Activated CD8-positive, alpha-beta memory T cell treated with anti-CD3 and anti-CD28 coated beads for 48 hours (primary cell): Measurements from ENCODE around the gene OPCML.

Source experiments
- DNase-seq, 3 experiments: peaks; one replicate each; pipeline ENCODE4 v3.0.0-alpha.2; 2020; ENCODE audit warnings: low read depth in 2 of 3, low spot score in 2 of 3

The OPCML gene

GRCh38 chr11:132993991-132994502 lies 538.3 kb downstream of the OPCML start:
- DNase-seq, result no peak

- no peak for DNase-seq
Observed at GRCh38 chr11:132992838-132993631, 539.3 kb downstream of the OPCML start.

GRCh38 chr11:132988411-132988810 lies 543.9 kb downstream of the OPCML start:
- DNase-seq, result no peak

GRCh38 chr11:132987936-132988335 lies 544.4 kb downstream of the OPCML start:
- DNase-seq, result no peak

- DNase-seq, result no peak
Observed at GRCh38 chr11:132983641-132983978, 548.7 kb downstream of the OPCML start.

GRCh38 chr11:132982772-132983640 lies 549.3 kb downstream of the OPCML start:
- DNase-seq, result no peak

GRCh38 chr11:132981131-132981956 lies 551.0 kb downstream of the OPCML start:
- no peak for DNase-seq

- DNase-seq, result no peak
Observed at GRCh38 chr11:132980670-132981069, 551.6 kb downstream of the OPCML start.

GRCh38 chr11:132977746-132978145 lies 554.6 kb downstream of the OPCML start:
- DNase-seq, result no peak

- no peak for DNase-seq
Observed at GRCh38 chr11:132977241-132977640, 555.1 kb downstream of the OPCML start.

- no peak for DNase-seq
Observed at GRCh38 chr11:132976115-132976514, 556.2 kb downstream of the OPCML start.

- DNase-seq, result no peak
Observed at GRCh38 chr11:132973686-132974085, 558.6 kb downstream of the OPCML start.

GRCh38 chr11:132972565-132972964 lies 559.7 kb downstream of the OPCML start:
- no peak for DNase-seq

- DNase-seq, result no peak
Observed at GRCh38 chr11:132971351-132971750, 561.0 kb downstream of the OPCML start.

GRCh38 chr11:132969892-132970291 lies 562.4 kb downstream of the OPCML start:
- no peak for DNase-seq

GRCh38 chr11:132962041-132962440 lies 570.3 kb downstream of the OPCML start:
- no peak for DNase-seq

- DNase-seq, result no peak
Observed at GRCh38 chr11:132961453-132961852, 570.8 kb downstream of the OPCML start.

GRCh38 chr11:132960273-132961078 lies 571.8 kb downstream of the OPCML start:
- no peak for DNase-seq

GRCh38 chr11:132959693-132960092 lies 572.6 kb downstream of the OPCML start:
- DNase-seq, result no peak

GRCh38 chr11:132957881-132958280 lies 574.4 kb downstream of the OPCML start:
- no peak for DNase-seq
